GM12878 (cell line): ENCODE results near the gene MT4.

Source experiments
- SIN3A ChIP-seq: IDR thresholded peaks from 2 replicates; pipeline ENCODE4 v1.6.1; 2012; ENCODE audit warnings: low read depth, low read length, improper control_type of control experiment
- TF ChIP-seq, protein P1 (sequence below), 3 experiments: IDR thresholded peaks in 2 of 3; conservative IDR thresholded peaks in 1 of 3; 2 replicates each; pipeline ENCODE4 v1.5.1; 2011; ENCODE audit warnings: low read depth in 3 of 3, low read length in 3 of 3, mild to moderate bottlenecking in 3 of 3, control low read depth in 2 of 3, moderate library complexity in 2 of 3, inconsistent platforms in 1 of 3, mixed read lengths in 1 of 3; ENCODE audit not compliant: control insufficient read depth in 2 of 3, insufficient read depth in 1 of 3; ENCODE audit errors: extremely low read depth in 1 of 3

DNA sequence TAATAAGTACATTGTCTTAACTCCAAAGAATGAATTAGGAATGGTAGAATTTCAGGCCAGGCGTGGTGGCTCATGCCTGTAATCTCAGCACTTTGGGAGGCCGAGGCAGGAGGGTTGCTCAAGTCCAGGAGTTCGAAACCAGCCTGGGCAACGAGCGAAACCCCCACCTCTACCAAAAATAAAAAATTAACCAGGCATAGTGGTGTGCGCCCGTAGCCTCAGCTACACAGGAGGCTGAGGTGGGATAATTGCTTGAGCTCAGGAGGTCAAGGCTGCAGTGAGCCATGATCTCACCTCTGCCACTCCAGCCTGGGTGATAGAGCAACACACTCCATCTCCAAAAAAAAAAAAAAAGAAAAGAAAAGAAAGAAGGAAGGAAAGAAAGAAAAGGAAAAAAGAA lies 26.5 kb upstream of the MT4 start:
- TF ChIP-seq, protein P1, sequence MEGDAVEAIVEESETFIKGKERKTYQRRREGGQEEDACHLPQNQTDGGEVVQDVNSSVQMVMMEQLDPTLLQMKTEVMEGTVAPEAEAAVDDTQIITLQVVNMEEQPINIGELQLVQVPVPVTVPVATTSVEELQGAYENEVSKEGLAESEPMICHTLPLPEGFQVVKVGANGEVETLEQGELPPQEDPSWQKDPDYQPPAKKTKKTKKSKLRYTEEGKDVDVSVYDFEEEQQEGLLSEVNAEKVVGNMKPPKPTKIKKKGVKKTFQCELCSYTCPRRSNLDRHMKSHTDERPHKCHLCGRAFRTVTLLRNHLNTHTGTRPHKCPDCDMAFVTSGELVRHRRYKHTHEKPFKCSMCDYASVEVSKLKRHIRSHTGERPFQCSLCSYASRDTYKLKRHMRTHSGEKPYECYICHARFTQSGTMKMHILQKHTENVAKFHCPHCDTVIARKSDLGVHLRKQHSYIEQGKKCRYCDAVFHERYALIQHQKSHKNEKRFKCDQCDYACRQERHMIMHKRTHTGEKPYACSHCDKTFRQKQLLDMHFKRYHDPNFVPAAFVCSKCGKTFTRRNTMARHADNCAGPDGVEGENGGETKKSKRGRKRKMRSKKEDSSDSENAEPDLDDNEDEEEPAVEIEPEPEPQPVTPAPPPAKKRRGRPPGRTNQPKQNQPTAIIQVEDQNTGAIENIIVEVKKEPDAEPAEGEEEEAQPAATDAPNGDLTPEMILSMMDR (IDR thresholded peaks at IDR 0.05 in 2 of 3, conservative IDR thresholded peaks at IDR 0.05 in 1 of 3; ENCODE audit: control insufficient read depth in 2 of 3, extremely low read depth in 1 of 3, insufficient read depth in 1 of 3, low read depth in 3 of 3, low read length in 3 of 3) = no peak
- TF ChIP-seq SIN3A = no peak
